Cardiac fibroblast (primary cell): ENCODE measurements around the gene CD79A.

Experiments
- DNase-seq, 2 donors: peaks; one replicate each; pipeline versions ENCODE4 v3.0.0 to v3.0.0-alpha.2; 2010; ENCODE audit warnings: low read depth in 2 of 2
- H3K4me3 ChIP-seq, 2 donors: replicated peaks in 1 of 2; 1 replicate in 1 of 2; 2 replicates in 1 of 2; pipeline ENCODE4 v1.5.1; 2011; ENCODE audit warnings: low read depth in 2 of 2, low read length in 2 of 2, mild to moderate bottlenecking in 2 of 2, moderate library complexity in 1 of 2
- CTCF ChIP-seq: IDR thresholded peaks from one replicate; pipeline ENCODE4 v1.5.1; 2011; ENCODE audit warnings: low read depth, mild to moderate bottlenecking, low read length, inconsistent platforms

Gene CD79A

GRCh38 chr19:41862445-41862986, 14.6 kb upstream of the CD79A start:
- TF ChIP-seq CTCF: no peak
- DNase-seq: no peak
- peak overlapping the region in 1 of 2 donors; percentile 68 for H3K4me3 ChIP-seq

- TF ChIP-seq CTCF: no peak
- DNase-seq: no peak
- H3K4me3 ChIP-seq: no peak overlapping the region
Measured at GRCh38 chr19:41863209-41863931, 13.7 kb upstream of the CD79A start.

- DNase-seq: no peak
- H3K4me3 ChIP-seq: no peak overlapping the region
- TF ChIP-seq CTCF: no peak
Measured at GRCh38 chr19:41864374-41864773, 12.7 kb upstream of the CD79A start.

GRCh38 chr19:41866284-41866683, 10.8 kb upstream of the CD79A start:
- DNase-seq: no peak
- TF ChIP-seq CTCF: no peak
- H3K4me3 ChIP-seq: no peak overlapping the region

DNA sequence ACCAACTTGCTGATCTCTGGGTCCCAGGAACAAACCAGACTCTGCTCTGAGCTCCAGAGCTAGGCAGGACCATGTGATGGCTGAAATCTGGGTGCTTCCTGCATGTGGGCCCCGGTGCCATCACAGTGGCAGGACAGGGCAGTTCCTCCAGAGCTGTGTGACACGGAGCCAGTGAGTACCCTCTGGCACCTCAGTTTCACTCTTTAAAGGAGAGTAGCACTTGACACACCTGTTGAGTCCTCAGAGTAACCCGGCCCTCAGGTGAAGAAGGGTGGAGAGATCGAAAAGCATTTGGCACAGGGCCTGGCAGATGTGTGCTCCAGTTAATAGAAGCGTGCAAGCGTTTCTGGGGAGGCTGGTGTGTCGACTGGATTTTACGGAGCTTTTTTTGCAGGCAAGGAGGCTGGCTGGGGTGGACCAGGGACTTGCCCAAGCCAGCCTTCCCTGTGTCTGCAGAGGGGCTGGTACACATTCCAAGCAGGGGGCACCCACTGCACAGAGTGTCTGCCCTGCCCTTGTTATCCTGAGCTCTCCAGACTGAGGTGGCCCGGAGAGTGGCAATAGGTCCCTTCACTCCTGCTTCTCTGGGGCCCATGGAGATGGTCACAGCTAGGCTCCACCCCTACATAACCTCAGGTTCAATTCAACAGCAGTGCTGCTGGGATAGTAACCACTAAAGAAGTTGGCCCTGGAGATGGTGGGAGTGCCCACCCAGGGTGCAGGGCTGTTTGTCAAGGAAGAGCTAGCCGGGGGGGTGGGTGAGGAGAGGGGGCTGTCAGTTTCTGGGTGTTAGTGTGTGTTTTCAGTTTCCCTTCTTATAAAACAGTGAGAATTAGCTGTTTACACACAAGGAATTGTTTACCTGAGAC, 8.7 kb upstream of the CD79A start:
- no peak for DNase-seq
- no peak for TF ChIP-seq CTCF

DNA sequence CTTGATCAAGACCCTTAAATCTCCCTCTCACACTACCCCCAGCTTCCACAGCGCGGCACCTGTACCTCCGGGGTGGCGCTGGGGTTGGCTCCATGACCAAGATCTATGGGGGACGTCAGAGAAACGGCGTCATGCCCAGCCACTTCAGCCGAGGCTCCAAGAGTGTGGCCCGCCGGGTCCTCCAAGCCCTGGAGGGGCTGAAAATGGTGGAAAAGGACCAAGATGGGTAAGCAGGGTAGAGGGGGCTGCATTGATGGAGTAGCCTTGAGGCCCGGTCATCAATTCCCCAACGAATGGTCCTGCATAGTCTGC, 8.1 kb upstream of the CD79A start:
- no peak for DNase-seq
- H3K4me3 ChIP-seq: no peak overlapping the region
- TF ChIP-seq CTCF: no peak

More for the DNA sequence above, 8.7 kb upstream of the CD79A start:
- H3K4me3 ChIP-seq: no peak overlapping the region
